H9 (cell line): ENCODE measurements around the gene FAM184A. TPM values are rescaled to one million over a fixed set of nuclear protein-coding genes. Genes with fewer than 3 reads are reported as not detected.

Experiments
- DNase-seq: peaks from one replicate; pipeline ENCODE4 v3.0.0-alpha.2; 2017
- H2AFZ ChIP-seq: one replicate; pipeline ENCODE4 v1.6.1; 2013; ENCODE audit warnings: mild to moderate bottlenecking, low read length, control low read depth, moderate library complexity
- H2AK5ac ChIP-seq: 2 replicates; pipeline ENCODE4 v1.6.1; 2013; ENCODE audit warnings: low read length, control low read depth, mixed read lengths; ENCODE audit not compliant: insufficient read length
- H2BK120ac ChIP-seq: one replicate; pipeline ENCODE4 v1.6.1; 2013; ENCODE audit warnings: low read depth, mild to moderate bottlenecking, low read length, control low read depth, inconsistent platforms; ENCODE audit not compliant: poor library complexity, severe bottlenecking
- H2BK12ac ChIP-seq: 2 replicates; pipeline ENCODE4 v1.6.1; 2013; ENCODE audit warnings: low read length, control low read depth, mixed read lengths, low read depth; ENCODE audit not compliant: insufficient read length
- H2BK15ac ChIP-seq: 2 replicates; pipeline ENCODE4 v1.6.1; 2013; ENCODE audit warnings: low read depth, low read length, control low read depth
- H2BK20ac ChIP-seq: one replicate; pipeline ENCODE4 v1.6.1; 2013; ENCODE audit warnings: low read depth, mild to moderate bottlenecking, low read length, control low read depth, inconsistent platforms; ENCODE audit not compliant: poor library complexity, severe bottlenecking
- H2BK5ac ChIP-seq: 2 replicates; pipeline ENCODE4 v1.6.1; 2013; ENCODE audit warnings: low read length, control low read depth, mixed read lengths; ENCODE audit not compliant: insufficient read length
- H3K14ac ChIP-seq: 2 replicates; pipeline ENCODE4 v1.6.1; 2013; ENCODE audit warnings: low read length, control low read depth; ENCODE audit not compliant: insufficient read depth
- H3K18ac ChIP-seq: 2 replicates; pipeline ENCODE4 v1.6.1; 2013; ENCODE audit warnings: low read depth, mild to moderate bottlenecking, mixed read lengths, low read length, control low read depth; ENCODE audit not compliant: insufficient read length
- H3K23ac ChIP-seq: 2 replicates; pipeline ENCODE4 v1.6.1; 2013; ENCODE audit warnings: low read length, control low read depth, mixed read lengths, low read depth; ENCODE audit not compliant: insufficient read length
- H3K23me2 ChIP-seq: 2 replicates; pipeline ENCODE4 v1.6.1; 2013; ENCODE audit warnings: low read depth, mild to moderate bottlenecking, mixed read lengths, low read length, control low read depth; ENCODE audit not compliant: insufficient read length, poor library complexity, severe bottlenecking
- H3K27ac ChIP-seq: 2 replicates; pipeline ENCODE4 v1.5.1; 2013; ENCODE audit warnings: low read length, control low read depth, mixed read lengths, low read depth; ENCODE audit not compliant: insufficient read length
- H3K27me3 ChIP-seq: 2 replicates; pipeline ENCODE4 v1.6.1; 2013; ENCODE audit warnings: low read length, control low read depth, inconsistent platforms; ENCODE audit not compliant: insufficient read depth
- H3K4ac ChIP-seq: 2 replicates; pipeline ENCODE4 v1.6.1; 2013; ENCODE audit warnings: low read depth, mild to moderate bottlenecking, control low read depth, inconsistent platforms, low read length, moderate library complexity
- H3K4me1 ChIP-seq: 2 replicates; pipeline ENCODE4 v1.6.1; 2013; ENCODE audit warnings: low read length, control low read depth, inconsistent platforms; ENCODE audit not compliant: insufficient read depth
- H3K4me2 ChIP-seq: 2 replicates; pipeline ENCODE4 v1.6.1; 2013; ENCODE audit warnings: low read length, control low read depth, mixed read lengths; ENCODE audit not compliant: insufficient read length, insufficient read depth
- H3K56ac ChIP-seq: 2 replicates; pipeline ENCODE4 v1.6.1; 2013; ENCODE audit warnings: low read depth, mild to moderate bottlenecking, mixed read lengths, low read length, control low read depth; ENCODE audit not compliant: insufficient read length
- H3K79me1 ChIP-seq: 2 replicates; pipeline ENCODE4 v1.6.1; 2013; ENCODE audit warnings: low read depth, mild to moderate bottlenecking, moderate library complexity, low read length, control low read depth, inconsistent platforms; ENCODE audit not compliant: insufficient read depth, poor library complexity, severe bottlenecking
- H3K79me2 ChIP-seq: 2 replicates; pipeline ENCODE4 v1.6.1; 2013; ENCODE audit warnings: low read length, control low read depth, inconsistent platforms; ENCODE audit not compliant: insufficient read depth
- H3K9ac ChIP-seq: 2 replicates; pipeline ENCODE4 v1.6.1; 2013; ENCODE audit warnings: low read length, control low read depth, mixed read lengths; ENCODE audit not compliant: insufficient read length; ENCODE audit errors: extremely low read depth
- H3K9me3 ChIP-seq: one replicate; pipeline ENCODE4 v1.6.1; 2013; ENCODE audit warnings: low read depth, low read length, inconsistent platforms; ENCODE audit not compliant: control insufficient read depth
- H3T11ph ChIP-seq: one replicate; pipeline ENCODE4 v1.6.1; 2013; ENCODE audit warnings: mild to moderate bottlenecking, low read length, control low read depth, inconsistent platforms
- H4K20me1 ChIP-seq: one replicate; pipeline ENCODE4 v1.6.1; 2013; ENCODE audit not compliant: control insufficient read depth, insufficient read length, insufficient read depth
- H4K5ac ChIP-seq: 2 replicates; pipeline ENCODE4 v1.6.1; 2013; ENCODE audit warnings: low read depth, mild to moderate bottlenecking, mixed read lengths, low read length, control low read depth; ENCODE audit not compliant: insufficient read length
- H4K8ac ChIP-seq: replicated peaks from 2 replicates; pipeline ENCODE4 v1.6.1; 2013; ENCODE audit warnings: low read length, control low read depth, mixed read lengths, low read depth; ENCODE audit not compliant: insufficient read length
- H4K91ac ChIP-seq: 2 replicates; pipeline ENCODE4 v1.6.1; 2013; ENCODE audit warnings: low read depth, mild to moderate bottlenecking, moderate library complexity, mixed read lengths, low read length, control low read depth; ENCODE audit not compliant: insufficient read length
- H3K27ac Mint-ChIP-seq, 3 experiments: 2 replicates in 2 of 3; 3 replicates in 1 of 3; pipeline ENCODE4 v1.8.0; 2020 to 2021; ENCODE audit warnings: mixed read lengths in 3 of 3, mild to moderate bottlenecking in 1 of 3, moderate library complexity in 1 of 3
- H3K27me3 Mint-ChIP-seq: 2 replicates; pipeline ENCODE4 v1.8.0; 2021; ENCODE audit warnings: low read depth, mild to moderate bottlenecking, moderate library complexity, mixed read lengths
- H3K36me3 Mint-ChIP-seq, 3 experiments: 2 replicates in 2 of 3; 3 replicates in 1 of 3; pipeline ENCODE4 v1.8.0; 2020 to 2021; ENCODE audit warnings: low read depth in 3 of 3, mixed read lengths in 3 of 3; ENCODE audit not compliant: insufficient read depth in 1 of 3
- H3K4me1 Mint-ChIP-seq, 2 experiments: 2 replicates each; pipeline ENCODE4 v1.8.0; 2020; ENCODE audit warnings: mixed read lengths in 2 of 2
- H3K4me3 Mint-ChIP-seq, 2 experiments: 2 replicates in 1 of 2; 3 replicates in 1 of 2; pipeline ENCODE4 v1.8.0; 2020 to 2021; ENCODE audit warnings: mild to moderate bottlenecking in 2 of 2, mixed read lengths in 2 of 2, moderate library complexity in 1 of 2
- H3K9me3 Mint-ChIP-seq, 2 experiments: 2 replicates in 1 of 2; 3 replicates in 1 of 2; pipeline ENCODE4 v1.8.0; 2020; ENCODE audit warnings: mild to moderate bottlenecking in 2 of 2, mixed read lengths in 2 of 2, moderate library complexity in 1 of 2
- CTCF ChIP-seq: fragments of 200-600 bp; sonication (generic); conservative IDR thresholded peaks from 3 replicates; pipeline ENCODE4 v1.8.0; 2021; ENCODE audit warnings: antibody characterized with exemption, mild to moderate bottlenecking
- WGBS: extraction: QIAGEN DNeasy Blood & Tissue Kit; methylation state at CpG from one replicate; pipeline ENCODE4 v1.1.7; 2013; ENCODE audit warnings: missing lambda C conversion rate, low lambda C conversion rate, mixed read lengths; ENCODE audit not compliant: insufficient read length; ENCODE audit errors: extremely low coverage; 5-methylcytosine and 5-hydroxymethylcytosine counted together
- total RNA-seq: library from RNA; stranded (reverse); gene quantifications from 2 replicates; pipeline ENCODE4 v1.2.1, GENCODE V29; 2021

The FAM184A gene
- total RNA-seq, 1 experiment from 2014 or later = 11.4 TPM

GRCh38 chr6:119030759-119031158, 47.7 kb downstream of the FAM184A start:
- H3K56ac ChIP-seq = no peak overlapping the region
- no peak overlapping the region for H2BK5ac ChIP-seq
- H2AFZ ChIP-seq = no peak overlapping the region
- Mint-ChIP-seq H3K27ac (no peak overlapping the region), H3K4me3 (no peak overlapping the region), H3K27me3 (no peaks in the 10 kb centered on the region), H3K4me1 (peaks cover 54 to 58% of the 10 kb centered on the region in 2 experiments), H3K9me3 (no peaks in the 10 kb centered on the region), H3K36me3 (peaks cover 0 to 3% (median 0%) of the 10 kb centered on the region in 3 experiments; a peak in 1 of 7 replicates)
- no peak overlapping the region for H3K9ac ChIP-seq
- H3K27me3 ChIP-seq = peaks cover 7% of the 10 kb centered on the region; the same call in 1 of the 2 replicates
- no peak overlapping the region for H3K4me2 ChIP-seq
- no peak overlapping the region for H3K27ac ChIP-seq
- H3K18ac ChIP-seq = no peak overlapping the region
- H4K8ac ChIP-seq = no peak overlapping the region
- H3K79me1 ChIP-seq = no peaks in the 10 kb centered on the region
- DNase-seq = no peak
- no peak overlapping the region for H2BK12ac ChIP-seq
- TF ChIP-seq CTCF = no peak
- no peak overlapping the region for H3K4ac ChIP-seq
- H3K23me2 ChIP-seq = peaks cover 6% of the 10 kb centered on the region
- no peak overlapping the region for H2BK15ac ChIP-seq
- no peaks in the 10 kb centered on the region for H3K79me2 ChIP-seq
- no peak overlapping the region for H2BK120ac ChIP-seq
- no peaks in the 10 kb centered on the region for H4K20me1 ChIP-seq
- H3K14ac ChIP-seq = no peak overlapping the region
- no CpG with 5 or more reads among the region's 2 CpGs for whole genome bisulfite sequencing
- H3T11ph ChIP-seq = no peak overlapping the region
- H3K9me3 ChIP-seq = no peaks in the 10 kb centered on the region
- no peak overlapping the region for H3K23ac ChIP-seq
- H2BK20ac ChIP-seq = no peak overlapping the region
- peaks cover 10% of the 10 kb centered on the region for H3K4me1 ChIP-seq
- no peak overlapping the region for H4K91ac ChIP-seq
- no peak overlapping the region for H4K5ac ChIP-seq
- no peak overlapping the region for H2AK5ac ChIP-seq
